Heart left ventricle (tissue), 16 donors: ENCODE measurements around the gene TMEM170B. TPM values are rescaled to one million over a fixed set of nuclear protein-coding genes. Genes with fewer than 3 reads are reported as not detected.

Experiments
- ATAC-seq, 4 donors: fragments of 200-7000 bp; cut with Tn5 transposase; one replicate each; pipeline ENCODE4 v1.9.1; 2020 to 2022; ENCODE audit warnings: moderate library complexity in 4 of 4, mild to moderate bottlenecking in 3 of 4, moderate number of reproducible peaks in 1 of 4
- DNase-seq, 5 donors: peaks; one replicate each; pipeline ENCODE4 v3.0.0-alpha.2; 2020
- H3K27ac ChIP-seq, 12 donors: fragments of 200-600 bp; sonication (generic) in 4 of 12; one replicate each; pipeline versions ENCODE4 v1.5.0 to v1.8.0; 2016 to 2022; ENCODE audit warnings: mild to moderate bottlenecking in 2 of 12
- H3K27me3 ChIP-seq, 9 donors: fragments of 200-600 bp; sonication (generic) in 2 of 9; one replicate each; pipeline versions ENCODE4 v1.5.1 to v1.8.0; 2016 to 2022; ENCODE audit warnings: mild to moderate bottlenecking in 3 of 9
- H3K36me3 ChIP-seq, 9 donors: fragments of 200-600 bp; sonication (generic) in 2 of 9; one replicate each; pipeline versions ENCODE4 v1.5.0 to v1.8.0; 2018 to 2022; ENCODE audit warnings: mild to moderate bottlenecking in 2 of 9
- H3K4me1 ChIP-seq, 12 donors: fragments of 200-600 bp; sonication (generic) in 4 of 12; one replicate each; pipeline versions ENCODE4 v1.5.0 to v1.8.0; 2016 to 2022; ENCODE audit warnings: mild to moderate bottlenecking in 3 of 12
- H3K4me3 ChIP-seq, 12 donors: fragments of 200-600 bp; sonication (generic) in 4 of 12; one replicate each; pipeline versions ENCODE4 v1.5.0 to v1.8.0; 2017 to 2022; ENCODE audit warnings: mild to moderate bottlenecking in 9 of 12, moderate library complexity in 4 of 12
- H3K9me3 ChIP-seq, 12 donors: fragments of 200-600 bp; sonication (generic) in 4 of 12; one replicate each; pipeline versions ENCODE4 v1.5.0 to v1.8.0; 2016 to 2022; ENCODE audit warnings: mild to moderate bottlenecking in 1 of 12
- CTCF ChIP-seq, 12 donors: fragments of 200-600 bp; sonication (generic) in 4 of 12; IDR thresholded peaks; one replicate each; pipeline versions ENCODE4 v1.5.0 to v1.8.0; 2018 to 2022; ENCODE audit warnings: antibody characterized with exemption in 12 of 12, mild to moderate bottlenecking in 5 of 12
- POLR2A ChIP-seq, 2 donors: fragments of 450-650 bp; IDR thresholded peaks; one replicate each; pipeline ENCODE4 v1.6.1; 2017; ENCODE audit warnings: antibody characterized with exemption in 2 of 2, mild to moderate bottlenecking in 2 of 2, moderate library complexity in 2 of 2
- WGBS, 4 donors: extraction: QIAGEN DNeasy Blood & Tissue Kit in 2 of 4; methylation state at CpG; one replicate each; pipeline versions ENCODE4 v1.1.5 to v1.1.7; 2013 to 2018; 5-methylcytosine and 5-hydroxymethylcytosine counted together
- intact Hi-C, 10 donors: fragments of 100-400 bp; cut with DNase I; formaldehyde crosslinking; loops; one replicate each; pipeline versions ENCODE4 v1.11.1 to v1.14.2; 2022
- polyA plus RNA-seq, 2 donors: library from polyadenylated mRNA; stranded (reverse); fragments of 200-250 nt; gene quantifications; one replicate each; pipeline ENCODE4 v1.2.3, GENCODE V29; 2013
- total RNA-seq, 9 donors: library from RNA; depleted of rRNA in 2 of 9; stranded (reverse); fragments of >200 nt in 2 of 9; fragmentation: NEBNext Ultra II Directional in 3 of 9; extraction: Animal tissue kit (Norgen Biotek cat#: 25700) in 3 of 9; gene quantifications; one replicate each; pipeline versions ENCODE4 v1.1.0 to v1.2.4, GENCODE V29; 2016 to 2023
- donor health status: ischemic (EF 13 %, LVEDD 7.1; RV severe dilation, severe dysfunction).
- donor health status: healthy with polysubstance abuse.
- donor health status: DM: no; HTN: yes; CAD: no.
- donor health status: DM: no; HTN: no; CAD: no.
- donor health status: ischemic (EF 25% LVEDD 6.9; RV normal size, moderate dysfunction).
- donor health status: ischemic (EF 25% LVEDD 5.7; RV mildly dilated, moderate dysfunction).
- donor health status: healthy.
- donor health status: DM: yes; HTN: yes; CAD: no.
- donor health status: ischemic (EF 35%, LVEDD 5.7; RV mildly dilated, moderate dysfunction).
- donor health status: nonischemic (EF 11% LVEDD 7.7; RV severe dilation, severe dysfunction).
- donor health status: DM: yes; HTN: yes; CAD: no.
- donor health status: PGD.
- donor health status: ischemic (EF 29% LVEDD 5.4; RV normal size, mild dysfunction).
- donor health status: nonischemic (EF 23%, LVEDD 6.1; RV moderate dilation, normal function).

The TMEM170B gene
- total and polyA plus RNA-seq, 11 donors, result 1.0 to 5.9 (median 3.9) TPM

DNA sequence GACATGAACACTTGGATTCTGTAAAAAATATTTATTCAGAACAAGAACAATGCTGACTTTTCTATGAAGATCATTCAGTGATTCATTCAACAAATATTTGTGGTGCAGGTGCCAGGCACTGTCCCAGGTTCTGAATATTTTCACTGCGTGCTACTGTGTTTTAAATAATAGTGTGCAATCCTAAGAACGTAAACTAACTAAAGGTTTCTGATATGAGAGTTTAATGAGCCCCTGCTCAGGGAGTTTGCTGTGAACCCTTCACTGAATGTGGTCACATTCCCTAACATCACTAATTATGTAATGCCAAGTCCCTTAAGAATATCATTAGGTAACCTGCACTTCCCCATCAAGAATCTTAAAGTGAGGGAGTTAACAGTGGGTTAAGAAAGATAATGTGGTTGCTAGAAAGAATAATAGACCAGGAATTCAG lies 1.7 kb upstream of the TMEM170B start:
- DNase-seq (no peak), ATAC-seq (no peak)
- Histone ChIP-seq H3K27me3 (no peaks in the 10 kb centered on the region), H3K4me3 (no peak overlapping the region), H3K4me1 (peaks cover 0 to 22% (median 8%) of the 10 kb centered on the region in 12 donors), H3K27ac (no peak overlapping the region), H3K9me3 (no peaks in the 10 kb centered on the region), H3K36me3 (no peaks in the 10 kb centered on the region)
- WGBS, 4 donors, result 9 to 23% (median 18%) methylated on average over 2 of the region's 2 CpGs
- intact Hi-C loops, result no loop called here
- TF ChIP-seq POLR2A (IDR thresholded peaks at IDR 0.05), result no peak
- TF ChIP-seq CTCF (IDR thresholded peaks at IDR 0.05), result no peak

DNA sequence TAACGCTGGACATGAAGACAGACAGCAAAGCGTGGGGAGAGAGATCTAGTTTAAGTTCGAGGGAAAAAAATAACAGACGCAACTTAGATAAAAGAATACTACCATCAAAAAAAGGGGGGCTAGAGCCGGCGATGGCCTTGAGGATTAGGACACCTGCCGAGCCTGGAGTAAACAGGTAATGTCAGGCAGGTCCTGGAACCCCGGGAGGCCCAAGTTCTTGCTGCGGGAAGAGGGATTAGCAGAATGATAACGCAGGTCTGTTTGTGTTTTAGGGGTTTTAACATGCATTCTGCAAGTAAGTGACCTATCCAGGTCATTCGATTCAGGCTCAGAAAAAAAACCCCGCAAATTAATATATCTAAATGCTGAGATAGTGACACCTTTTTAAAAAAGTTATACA lies 754 bp upstream of the TMEM170B start:
- DNase-seq (no peak), ATAC-seq (no peak)
- Histone ChIP-seq H3K4me3 (peak overlapping the region; percentile 44 to 96 (median 92)), H3K27ac (peak overlapping the region in 11 of 12 donors; percentile 69 to 91 (median 79)), H3K27me3 (no peaks in the 10 kb centered on the region), H3K4me1 (peaks cover 0 to 26% (median 8%) of the 10 kb centered on the region in 12 donors), H3K36me3 (no peaks in the 10 kb centered on the region), H3K9me3 (no peaks in the 10 kb centered on the region)
- TF ChIP-seq POLR2A (IDR thresholded peaks at IDR 0.05) (no peak), CTCF (IDR thresholded peaks at IDR 0.05) (no peak)
- WGBS, 4 donors, result 1 to 4% (median 3%) methylated on average over 12 of the region's 12 CpGs
- intact Hi-C loops, result no loop called here

- WGBS, 4 donors, result 0 to 1% (median 1%) methylated on average over 35 to 74 of the region's 74 CpGs
- intact Hi-C loops, result no loop called here
- peak; percentile 26 to 72 (median 30) for DNase-seq
- Histone ChIP-seq H3K4me1 (peaks cover 0 to 30% (median 8%) of the 10 kb centered on the region in 12 donors), H3K9me3 (no peaks in the 10 kb centered on the region), H3K36me3 (no peaks in the 10 kb centered on the region), H3K27me3 (no peaks in the 10 kb centered on the region), H3K4me3 (peak overlapping the region; percentile 80 to 96 (median 92)), H3K27ac (peak overlapping the region; percentile 18 to 91 (median 78))
- TF ChIP-seq CTCF (IDR thresholded peaks at IDR 0.05), result no peak
- TF ChIP-seq POLR2A (IDR thresholded peaks at IDR 0.05), result no peak
- ATAC-seq, result peak in 2 of 4 donors; percentile 1 to 17
These were observed 686 bp downstream of the TMEM170B start for GRCh38 chr6:11538052-11538818.

GRCh38 chr6:11538819-11539468 lies 1.4 kb downstream of the TMEM170B start:
- ATAC-seq (no peak), DNase-seq (no peak)
- Histone ChIP-seq H3K36me3 (no peaks in the 10 kb centered on the region), H3K27ac (peak overlapping the region in 8 of 12 donors; percentile 74 to 91 (median 82)), H3K27me3 (no peaks in the 10 kb centered on the region), H3K4me3 (peak overlapping the region in 11 of 12 donors; percentile 80 to 96 (median 92)), H3K9me3 (no peaks in the 10 kb centered on the region), H3K4me1 (peaks cover 0 to 35% (median 8%) of the 10 kb centered on the region in 12 donors)
- TF ChIP-seq CTCF (IDR thresholded peaks at IDR 0.05), result no peak
- TF ChIP-seq POLR2A (IDR thresholded peaks at IDR 0.05), result no peak
- 38 to 46% (median 44%) methylated on average over 8 of the region's 8 CpGs for WGBS, 4 donors
- intact Hi-C loops, result no loop called here
